ENCODE measurements around the gene SIGLEC9.

SIGLEC9 gene

GRCh38 chr19:51124729-51125128 lies at the start of gene SIGLEC9:
TSS of gene SIGLEC9 (plus strand) at chr19:51124906. CDS start at chr19:51124975, 69 bp downstream.
- DNase-seq, result no peak

GRCh38 chr19:51075998-51076397 lies 48.7 kb upstream of the SIGLEC9 start:
- DNase-seq, result no peak

GRCh38 chr19:51076631-51077213 lies 48.0 kb upstream of the SIGLEC9 start:
- DNase-seq, result no peak

DNA sequence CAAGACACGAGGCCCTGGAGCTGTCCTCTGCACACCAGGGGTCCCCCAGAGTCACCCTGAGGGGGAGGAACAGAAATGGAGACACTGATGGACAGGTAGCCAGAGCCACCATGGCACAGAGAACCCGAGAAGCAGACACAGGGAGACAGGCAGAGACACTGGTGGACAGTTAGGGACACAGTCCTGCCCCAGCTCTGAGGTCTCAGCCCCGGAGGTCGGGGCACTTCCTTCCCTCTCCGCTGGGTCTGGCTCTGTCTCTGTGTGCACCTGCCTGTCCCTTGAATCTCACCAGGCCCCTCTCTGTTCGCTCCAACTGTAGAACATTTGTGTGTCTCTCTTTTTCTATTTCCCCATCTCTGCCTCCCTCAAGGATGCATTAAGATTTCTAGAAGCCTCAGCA lies 46.6 kb upstream of the SIGLEC9 start:
- no peak for DNase-seq

- no peak for DNase-seq
These were observed 46.0 kb upstream of the SIGLEC9 start for GRCh38 chr19:51078731-51079130.

GRCh38 chr19:51079481-51080110 lies 45.1 kb upstream of the SIGLEC9 start:
- no peak for DNase-seq

DNA sequence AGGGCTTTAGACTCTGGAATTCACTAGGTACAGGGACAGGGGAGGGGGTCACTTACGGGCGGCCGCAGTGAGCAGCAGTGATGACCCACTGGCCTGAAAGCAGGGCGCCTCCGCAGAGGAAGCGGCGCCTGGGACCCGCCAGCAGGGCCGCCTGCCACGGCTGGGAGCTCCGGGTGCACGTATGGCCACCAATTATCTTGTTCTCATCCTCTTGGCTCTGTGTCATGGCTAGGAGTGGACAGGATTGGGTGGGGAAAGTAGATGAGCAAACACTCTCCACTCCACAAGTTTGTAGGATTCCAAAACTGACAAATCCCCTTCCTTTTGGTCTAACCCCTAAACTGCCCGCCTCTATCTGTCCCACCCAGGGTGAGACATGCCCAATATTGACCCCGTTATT lies 43.2 kb upstream of the SIGLEC9 start:
- DNase-seq, result no peak

DNA sequence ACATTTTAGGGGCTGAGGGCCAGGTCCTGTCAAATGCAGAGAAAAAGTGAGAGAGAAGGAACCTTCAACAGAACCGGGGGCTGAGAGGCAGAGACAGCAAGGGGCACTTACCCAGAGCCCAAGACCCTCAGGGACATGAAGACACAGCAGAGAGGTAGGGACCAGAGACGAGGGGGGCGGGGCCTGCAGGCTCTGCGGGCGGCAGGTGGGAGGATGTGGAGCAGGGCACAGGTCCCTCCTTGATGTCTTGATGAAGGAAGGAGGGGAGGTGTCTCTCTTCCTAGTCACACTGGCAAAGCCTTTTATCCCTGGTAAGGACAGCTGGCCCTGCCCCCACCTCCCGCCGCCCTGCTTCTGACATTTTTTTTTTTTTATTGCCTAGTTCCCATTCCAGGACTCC lies 42.1 kb upstream of the SIGLEC9 start, which contains the start of gene KLK14:
KLK14 (minus strand) TSS at position 277 of the 400 bp plus-strand sequence; CDS start at position 4, 273 bp downstream.
- peak; percentile 7 for DNase-seq

GRCh38 chr19:51083181-51083580 lies 41.5 kb upstream of the SIGLEC9 start:
- no peak for DNase-seq

- no peak for DNase-seq
These were observed 40.9 kb upstream of the SIGLEC9 start for GRCh38 chr19:51083783-51084182.

DNA sequence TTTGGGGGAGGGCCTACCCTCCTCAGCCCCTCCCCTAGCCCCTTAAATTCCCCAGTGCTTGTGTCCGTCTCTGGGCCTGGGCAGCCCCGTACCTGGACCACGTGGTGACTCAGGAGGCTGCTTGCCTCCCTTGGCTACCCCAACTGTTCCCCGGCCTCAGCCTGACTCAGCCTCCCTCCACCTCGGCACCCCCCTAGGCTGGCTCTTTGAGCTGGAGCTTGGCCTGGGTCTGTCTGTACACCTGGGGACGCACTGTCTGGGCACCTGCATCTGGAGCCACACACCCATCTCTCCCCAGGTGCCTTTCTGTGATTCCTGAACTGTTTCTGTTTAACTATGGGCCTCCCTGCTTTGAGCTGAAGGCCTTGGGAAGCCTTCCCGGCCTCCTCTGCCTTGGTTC lies 40.2 kb upstream of the SIGLEC9 start:
- DNase-seq, result no peak

DNA sequence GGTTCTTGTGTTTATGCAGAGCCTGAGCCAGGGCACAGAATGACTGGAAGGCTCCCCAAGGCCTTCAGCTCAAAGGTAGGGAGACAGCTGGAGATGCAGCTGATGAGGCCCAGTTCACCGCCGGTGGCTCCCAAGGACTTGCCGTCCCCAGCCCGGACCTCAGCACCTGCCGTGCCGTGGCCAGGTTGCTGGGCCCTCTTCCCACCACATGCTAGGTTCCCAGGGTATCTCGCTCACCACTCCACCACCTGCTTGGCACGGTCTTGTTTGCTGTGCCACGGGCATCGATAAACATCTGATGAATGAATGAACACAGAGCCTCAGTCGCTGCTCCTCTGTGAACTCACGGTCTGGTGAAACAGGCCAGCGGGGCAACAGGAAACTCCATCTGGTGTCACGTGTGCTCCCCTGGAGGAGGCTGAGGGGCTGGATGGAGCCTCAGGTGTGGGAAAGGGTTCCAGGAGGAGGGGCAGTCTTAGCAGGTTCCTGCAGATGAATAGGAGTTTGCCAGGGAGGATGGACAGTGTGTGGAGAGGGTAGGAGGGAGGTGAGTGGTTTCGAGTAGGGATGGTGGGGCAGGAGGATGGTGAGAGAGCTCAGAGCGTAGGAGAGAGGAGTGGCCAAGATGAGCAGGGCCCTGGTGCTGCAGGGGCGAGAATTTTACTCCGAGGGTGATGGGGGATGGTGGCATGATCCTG lies 38.4 kb upstream of the SIGLEC9 start:
- DNase-seq, result no peak

GRCh38 chr19:51089786-51090185 lies 34.9 kb upstream of the SIGLEC9 start:
- DNase-seq, result no peak

DNA sequence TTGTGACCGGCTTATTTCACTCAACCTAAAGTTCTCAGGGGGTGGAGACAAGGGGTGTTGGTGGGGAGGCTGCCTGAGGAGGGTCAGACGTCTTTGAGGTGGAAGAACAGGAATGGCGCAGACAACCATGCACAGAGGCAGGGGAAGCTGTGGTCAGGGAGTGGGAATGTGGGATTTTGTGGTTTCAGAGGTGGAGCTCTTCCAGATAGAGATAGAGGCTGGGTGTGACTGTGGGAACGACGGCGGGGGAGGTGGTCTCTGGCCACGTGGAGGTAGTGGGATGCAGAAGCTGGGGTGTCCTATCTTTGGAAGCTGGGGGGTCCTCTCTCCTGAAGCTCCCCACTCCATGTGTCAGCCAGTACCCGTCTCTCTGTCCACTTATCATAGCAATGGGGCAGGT lies 34.2 kb upstream of the SIGLEC9 start:
- no peak for DNase-seq

DNA sequence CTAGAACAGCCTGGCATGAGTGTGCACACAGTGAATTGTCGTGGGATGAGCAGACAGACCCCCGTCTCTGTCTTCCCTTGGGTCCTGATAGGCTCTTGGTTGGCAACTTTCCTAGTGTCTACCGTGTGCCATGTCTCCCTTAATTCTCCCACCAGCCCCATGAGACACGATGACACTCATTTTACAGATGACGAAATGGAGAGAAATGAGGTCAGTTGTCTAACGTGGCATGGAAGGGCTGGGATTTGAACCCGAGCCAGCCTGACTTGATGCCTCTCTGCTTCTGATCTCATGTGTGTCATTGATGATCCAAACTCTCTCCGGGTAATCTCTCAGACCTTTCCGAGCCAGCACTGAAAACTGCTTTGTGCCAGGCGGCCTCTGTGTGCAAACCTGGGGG lies 33.6 kb upstream of the SIGLEC9 start:
- DNase-seq, result no peak

GRCh38 chr19:51091895-51092873 lies 32.5 kb upstream of the SIGLEC9 start:
- no peak for DNase-seq

- no peak for DNase-seq
These were observed 31.6 kb upstream of the SIGLEC9 start for GRCh38 chr19:51093101-51093500.

DNA sequence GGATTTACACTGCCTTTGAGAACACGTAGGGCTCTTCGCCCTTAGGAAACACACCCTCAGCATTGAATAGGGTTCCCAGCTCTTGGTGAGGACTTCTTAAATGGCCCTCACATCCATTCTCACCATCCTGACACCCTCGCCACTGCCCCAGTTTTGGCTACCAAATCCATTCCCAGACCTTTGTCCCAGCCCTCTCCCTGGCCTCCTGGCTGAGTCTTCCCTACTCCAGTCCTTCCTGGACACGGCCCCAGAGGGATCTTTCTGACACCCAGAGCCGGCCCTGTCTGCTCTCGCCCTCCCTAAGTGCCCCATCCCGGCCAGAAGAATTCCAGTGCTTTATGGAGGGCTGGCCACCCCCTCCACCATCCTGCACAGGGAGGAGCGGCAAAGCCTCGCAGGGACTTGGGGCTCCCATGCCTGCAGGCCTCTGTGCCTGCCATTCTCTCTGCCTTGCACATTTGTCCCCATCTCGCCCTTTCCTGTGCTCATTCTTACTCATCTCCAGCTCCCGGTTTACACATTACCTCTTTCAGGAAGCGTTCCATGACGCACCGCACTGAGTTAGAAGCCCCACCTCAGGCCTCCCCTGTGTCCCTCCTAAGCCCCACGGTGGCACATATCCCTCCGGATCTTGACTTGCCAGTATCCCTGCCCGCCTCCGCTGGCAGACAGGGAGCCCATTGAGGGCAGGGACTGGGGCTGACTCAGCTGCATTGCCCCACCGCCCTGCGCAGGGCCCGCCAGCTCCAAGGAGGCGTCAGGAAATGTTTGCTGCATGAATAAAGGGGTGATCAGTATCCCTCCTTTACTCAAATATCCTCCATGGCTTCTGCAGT lies 31.0 kb upstream of the SIGLEC9 start:
- no peak for DNase-seq

DNA sequence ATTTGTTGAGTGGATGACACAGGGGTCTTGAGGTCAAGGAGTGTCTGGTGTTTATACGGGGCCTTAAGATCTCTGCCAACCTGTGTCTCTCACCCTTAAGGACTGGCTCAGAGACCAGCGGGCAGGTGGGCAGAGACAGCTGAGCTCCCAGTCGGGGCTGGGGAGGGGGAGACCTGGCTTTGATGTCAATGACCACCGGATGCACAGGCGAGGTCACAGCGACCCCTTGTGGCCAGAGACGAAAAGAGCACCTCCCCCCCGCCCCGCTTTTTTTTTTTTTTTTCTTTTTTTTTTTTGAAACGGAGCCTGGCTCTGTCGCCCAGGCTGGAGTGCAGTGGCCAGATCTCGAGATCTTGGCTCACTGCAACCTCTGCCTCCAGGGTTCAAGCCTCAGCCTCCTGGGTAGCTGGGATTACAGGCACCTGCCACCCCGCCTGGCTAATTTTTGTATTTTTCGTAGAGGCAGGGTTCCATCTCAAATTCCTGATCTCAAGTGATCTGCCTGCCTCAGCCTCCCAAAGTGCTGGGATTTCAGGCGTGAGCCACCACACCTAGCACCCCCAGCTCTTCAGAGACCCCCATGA lies 29.9 kb upstream of the SIGLEC9 start:
- peak; percentile 46 for DNase-seq

GRCh38 chr19:51096473-51097165 lies 28.1 kb upstream of the SIGLEC9 start:
- DNase-seq, result peak; percentile 12

DNA sequence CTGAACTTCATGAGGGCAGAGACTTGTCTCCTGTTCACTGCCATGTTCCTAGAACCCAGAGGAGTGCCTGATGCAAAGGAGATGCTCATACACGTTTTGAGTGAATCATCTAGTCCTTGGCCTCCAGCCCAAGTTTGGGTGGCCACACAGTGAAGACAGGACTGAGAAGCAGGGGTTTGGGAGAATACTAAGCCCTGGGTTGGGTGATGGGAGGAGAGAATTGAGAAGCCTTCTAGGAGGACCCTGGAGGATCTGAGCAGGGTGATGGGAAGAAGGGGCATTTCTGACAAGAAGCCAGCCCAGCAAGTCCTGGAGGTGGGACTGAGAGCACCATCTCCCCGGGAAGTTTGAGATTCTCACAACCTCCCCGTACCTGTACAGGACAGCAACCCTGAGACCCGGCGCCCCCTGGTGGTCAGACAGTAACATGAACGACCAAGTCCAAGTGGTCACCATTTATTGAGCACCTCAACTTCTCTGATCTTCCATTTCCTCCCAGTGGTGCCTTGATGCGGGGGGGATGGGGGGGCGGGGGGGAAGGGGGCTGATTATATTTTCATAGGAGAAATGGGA lies 27.5 kb upstream of the SIGLEC9 start:
- DNase-seq, result peak; percentile 66

All from NCI-H1436 (cell line).